NCI-H1436 (cell line): Measurements from ENCODE around the gene MARCHF9.

Experiments
- DNase-seq: peaks from one replicate; lab custom pipeline; 2025; lab: John Stamatoyannopoulos, UW

Gene MARCHF9

DNA sequence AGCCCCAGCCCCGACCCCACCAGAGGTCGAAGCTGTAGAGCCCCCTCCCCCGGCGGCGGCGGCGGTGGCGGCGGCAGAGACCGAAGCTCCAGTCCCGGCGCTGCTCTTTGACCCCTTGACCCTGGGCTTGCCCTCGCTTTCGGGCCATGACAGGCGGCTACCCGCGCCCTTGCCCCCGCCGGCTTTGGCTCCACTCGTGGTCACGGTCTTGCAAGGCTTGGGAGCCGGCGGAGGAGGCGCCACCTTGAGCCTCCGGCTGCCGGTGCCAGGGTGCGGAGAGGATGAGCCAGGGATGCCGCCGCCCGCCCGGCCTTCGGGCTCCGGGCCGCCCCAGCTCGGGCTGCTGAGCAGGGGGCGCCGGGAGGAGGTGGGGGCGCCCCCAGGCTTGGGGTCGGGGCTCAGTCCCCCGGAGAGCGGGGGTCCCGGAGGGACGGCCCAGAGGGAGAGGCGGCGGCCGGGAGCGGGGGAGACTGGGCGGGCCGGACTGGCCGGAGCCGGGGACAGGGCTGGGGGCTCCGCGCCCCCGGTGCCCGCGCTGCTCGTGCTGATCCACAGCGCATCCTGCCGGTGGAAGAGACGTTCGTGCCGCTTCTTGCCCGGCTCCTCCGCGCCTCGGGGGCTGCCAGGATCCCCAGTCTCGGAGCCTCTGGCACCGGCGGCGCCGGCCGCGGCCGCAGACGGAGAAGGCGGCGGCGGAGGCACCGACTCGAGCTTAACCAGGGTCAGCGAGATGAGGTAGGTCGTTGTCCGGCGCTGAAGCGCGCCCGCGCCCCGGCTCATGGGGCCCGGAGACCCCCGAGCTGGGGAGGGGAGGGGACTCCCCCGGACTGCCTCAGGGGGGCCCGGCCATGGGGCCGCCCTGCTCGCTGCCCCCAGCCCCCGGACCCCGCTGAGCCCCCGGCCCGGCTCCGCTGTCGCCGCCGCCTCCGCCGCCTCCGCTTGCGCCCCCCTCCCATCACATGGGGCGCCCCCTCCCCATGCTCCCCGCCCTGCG, 17.1 kb upstream of the MARCHF9 start:
- no peak for DNase-seq

GRCh38 chr12:57738661-57739237, 16.2 kb upstream of the MARCHF9 start, which contains the start of gene AGAP2:
AGAP2 (minus strand) TSS chr12:57738742; CDS start chr12:57738246, 496 bp downstream.
- DNase-seq: peak; percentile 26

DNA sequence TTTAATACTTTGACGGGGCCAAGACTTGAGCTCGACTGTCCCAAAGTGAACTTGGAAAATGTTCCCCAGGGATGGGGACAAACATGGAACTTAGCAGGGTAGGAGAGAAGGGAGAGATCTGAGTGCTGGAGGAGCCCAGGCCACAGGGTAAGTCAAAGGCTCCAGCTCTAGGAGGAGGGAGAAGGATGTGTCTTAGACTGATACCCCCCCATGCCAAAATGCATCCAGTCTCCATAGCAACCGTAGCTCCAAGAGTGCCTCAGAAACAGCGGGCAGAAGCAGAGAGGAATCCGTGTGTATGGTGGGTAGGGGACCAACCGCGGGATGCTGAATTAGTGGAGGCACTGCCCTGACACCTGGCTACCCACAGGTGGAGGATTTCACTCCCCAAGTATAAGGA, 15.5 kb upstream of the MARCHF9 start:
- DNase-seq: no peak

DNA sequence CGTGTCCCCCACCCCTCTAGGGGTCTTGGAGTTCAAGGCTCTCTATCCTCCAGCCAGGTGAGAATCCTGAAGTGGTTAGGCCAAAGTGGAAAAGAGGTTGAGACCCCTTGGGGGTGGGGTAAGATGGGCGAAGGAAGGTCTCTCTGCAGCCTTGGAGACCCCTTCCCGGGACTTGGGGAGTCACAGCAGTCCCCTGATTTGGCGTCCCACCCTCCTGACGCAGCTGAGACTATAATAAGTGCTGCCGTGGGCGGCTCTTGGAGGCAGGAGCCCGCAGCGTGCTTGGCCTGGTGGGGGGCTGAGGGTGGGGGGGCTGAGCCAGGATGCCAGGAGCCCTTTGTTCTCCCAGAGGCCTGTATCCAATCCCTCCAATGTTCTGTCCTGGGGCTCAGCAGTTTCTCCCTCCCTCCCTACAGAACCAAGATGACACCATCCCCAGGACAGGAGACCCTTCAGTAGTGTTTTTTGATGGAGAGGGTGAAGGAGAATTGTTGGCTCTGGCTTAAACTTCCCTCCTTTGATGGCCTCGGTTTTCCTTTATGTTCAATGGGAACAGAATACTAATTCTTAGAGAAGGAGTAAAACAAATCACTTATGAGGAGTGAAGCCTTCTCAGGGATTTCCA, 14.9 kb upstream of the MARCHF9 start:
- DNase-seq: no peak

DNA sequence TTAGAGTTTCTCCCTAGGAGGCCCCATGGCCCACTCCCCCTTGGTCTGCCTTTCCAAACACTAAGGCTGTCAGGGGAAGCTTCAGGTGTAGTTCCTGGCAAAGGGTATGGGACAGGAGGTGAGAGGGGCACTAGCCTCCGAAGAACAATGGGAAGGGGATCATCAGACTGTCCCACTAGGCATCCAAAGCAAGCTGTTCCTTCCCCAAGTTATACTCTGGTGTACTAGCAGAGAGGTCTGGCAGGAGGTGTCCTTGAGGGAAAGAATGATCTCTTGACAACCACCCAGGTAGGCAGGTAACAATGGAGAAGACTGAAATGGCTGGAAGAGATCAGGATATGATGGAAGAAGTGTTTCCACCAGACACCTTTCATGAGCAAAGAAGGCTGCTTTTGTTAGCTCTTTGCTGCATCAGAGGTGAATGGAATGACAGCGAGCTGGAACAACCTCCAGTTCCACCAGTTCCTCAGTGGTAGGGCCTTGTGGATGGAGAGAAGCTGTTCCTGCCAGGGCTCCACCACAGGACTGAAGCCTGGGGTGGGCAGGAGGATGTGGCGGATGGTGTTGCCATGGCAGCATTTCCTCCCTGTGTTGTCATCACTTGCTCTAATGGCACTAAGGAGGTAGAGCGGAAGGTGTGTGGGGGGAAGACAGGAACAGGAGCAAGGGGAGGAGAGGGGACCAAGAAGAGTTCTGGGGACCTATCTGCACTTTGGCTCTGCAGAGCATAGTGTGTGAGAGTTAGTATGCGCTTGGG, 14.1 kb upstream of the MARCHF9 start:
- peak; percentile 51 for DNase-seq

- DNase-seq: no peak
These were observed 13.5 kb upstream of the MARCHF9 start for GRCh38 chr12:57741413-57741789.

- no peak for DNase-seq
These were observed 12.8 kb upstream of the MARCHF9 start for GRCh38 chr12:57741844-57742738.

- no peak for DNase-seq
These were observed 11.1 kb upstream of the MARCHF9 start for GRCh38 chr12:57743769-57744168.

DNA sequence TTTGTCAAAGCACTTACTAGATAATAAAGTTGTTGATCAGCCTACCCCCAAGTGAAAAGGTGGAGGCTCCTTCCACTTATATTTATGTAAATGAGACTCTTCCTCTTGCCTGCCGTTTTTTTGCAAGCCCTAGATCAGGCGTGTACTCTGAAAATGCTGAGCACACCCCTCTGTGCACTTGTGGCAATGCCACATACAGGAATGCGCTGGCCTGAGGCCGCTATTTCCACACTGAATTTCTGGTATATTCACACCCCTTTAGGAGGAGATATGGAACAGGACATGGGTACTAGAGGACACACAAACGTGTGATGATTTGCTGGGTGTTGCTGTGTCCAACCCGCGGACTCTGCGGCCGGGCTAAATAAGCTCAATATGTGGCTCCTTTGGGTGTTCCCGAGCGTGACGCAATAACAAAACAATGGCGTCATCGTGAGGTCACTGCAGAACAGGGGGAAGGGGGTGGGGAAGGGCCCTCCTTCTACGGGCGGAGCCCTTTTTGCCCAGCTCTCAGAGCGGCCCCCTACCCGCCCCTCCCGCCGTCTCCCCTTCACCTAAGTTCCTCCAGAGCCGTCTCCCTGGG, 10.6 kb upstream of the MARCHF9 start:
- DNase-seq: peak; percentile 89

DNA sequence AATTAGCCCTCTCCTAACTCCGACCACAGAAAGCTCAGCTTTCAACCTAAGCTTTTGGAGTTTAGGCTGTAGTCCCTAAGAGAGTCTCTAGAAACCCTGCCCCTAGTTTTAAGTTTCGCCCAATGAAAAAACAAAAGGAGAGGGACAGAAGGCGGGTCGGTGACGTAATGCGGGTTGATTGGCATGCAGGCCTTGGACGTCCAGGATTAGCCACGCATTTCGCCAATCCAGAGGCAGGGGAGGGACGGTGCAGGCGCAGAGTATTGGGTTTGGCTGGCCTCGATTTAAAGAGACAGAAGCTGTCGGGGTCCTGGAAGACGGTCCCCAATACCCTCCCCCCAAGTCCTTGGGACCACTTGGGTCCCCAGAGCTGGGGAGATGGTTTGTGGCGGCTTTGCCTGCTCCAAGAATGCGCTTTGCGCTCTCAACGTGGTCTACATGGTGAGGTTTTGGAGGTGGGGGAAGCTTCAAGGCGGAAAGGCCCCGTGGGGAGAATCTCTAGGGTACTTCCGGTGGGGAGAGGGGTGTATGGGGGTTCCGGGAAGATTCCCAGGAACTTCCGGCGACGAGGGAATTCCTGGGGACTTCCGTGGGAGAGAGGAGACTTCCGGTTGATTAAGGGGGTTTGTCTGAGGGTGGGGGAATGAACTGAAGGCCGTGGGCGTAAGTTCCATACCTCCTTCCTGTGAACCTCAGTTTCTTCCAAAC, 10.0 kb upstream of the MARCHF9 start, which contains the start of gene TSPAN31:
TSPAN31 (plus strand) TSS at position 263 of the 708 bp plus-strand sequence; CDS start at position 379, 116 bp downstream.
- DNase-seq: peak; percentile 97

DNA sequence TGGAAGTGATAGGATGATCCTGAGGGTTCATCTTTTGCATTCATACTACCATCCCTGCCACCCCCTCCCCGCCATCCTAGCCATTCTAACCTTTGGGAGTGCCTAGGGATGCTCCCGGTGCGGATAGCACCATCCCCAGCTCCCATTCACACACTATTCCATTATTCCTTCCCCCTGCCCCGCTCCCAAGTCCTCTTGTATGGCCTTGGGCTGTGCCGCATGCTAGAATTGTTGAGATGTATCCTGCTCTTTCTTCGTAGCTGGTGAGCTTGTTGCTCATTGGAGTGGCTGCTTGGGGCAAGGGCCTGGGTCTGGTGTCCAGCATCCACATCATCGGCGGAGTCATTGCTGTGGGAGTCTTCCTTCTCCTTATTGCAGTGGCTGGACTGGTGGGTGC, 9.4 kb upstream of the MARCHF9 start:
- DNase-seq: no peak

- DNase-seq: no peak
These were observed 8.9 kb upstream of the MARCHF9 start for GRCh38 chr12:57746025-57746424.

- DNase-seq: no peak
These were observed 5.8 kb upstream of the MARCHF9 start for GRCh38 chr12:57749061-57749460.

DNA sequence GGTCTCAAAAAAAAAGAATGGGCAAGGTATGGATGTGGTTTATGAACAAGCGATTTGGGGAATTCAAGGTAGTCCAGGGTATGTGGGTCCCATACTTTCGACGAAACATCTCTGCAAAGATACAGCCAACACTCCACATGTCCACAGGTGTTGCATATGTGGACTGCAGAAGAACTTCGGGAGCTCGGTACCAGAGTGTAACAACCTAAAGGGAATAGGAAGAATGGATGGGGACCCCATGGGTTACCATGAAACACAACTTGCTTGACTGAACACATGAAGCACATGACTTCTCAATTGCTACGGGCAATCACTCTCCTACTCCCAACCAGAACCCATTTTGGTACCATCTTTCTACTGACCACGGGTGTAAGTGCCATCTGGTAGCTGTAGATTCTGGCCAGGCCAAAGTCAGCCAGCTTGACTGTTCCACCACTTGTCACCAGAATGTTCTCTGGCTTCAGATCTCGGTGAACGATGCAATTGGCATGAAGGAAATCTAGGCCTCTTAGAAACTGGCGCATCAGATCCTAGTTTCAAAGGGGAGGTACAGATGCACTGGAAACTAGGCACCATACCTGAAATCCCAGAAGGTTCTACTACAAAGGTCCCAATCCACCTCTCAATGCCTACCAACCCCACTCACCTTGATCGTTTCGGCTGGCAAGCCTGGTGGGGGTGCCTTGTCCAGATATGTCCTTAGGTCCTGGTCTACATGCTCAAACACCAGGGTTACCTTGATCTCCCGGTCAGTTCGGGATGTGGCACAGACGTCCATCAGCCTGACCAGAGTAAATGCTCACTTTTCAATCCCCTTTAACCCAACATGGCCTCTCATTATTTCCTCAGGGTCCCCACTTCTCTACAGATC, 4.1 kb upstream of the MARCHF9 start:
- no peak for DNase-seq

- no peak for DNase-seq
These were observed 3.5 kb upstream of the MARCHF9 start for GRCh38 chr12:57751432-57751787.

DNA sequence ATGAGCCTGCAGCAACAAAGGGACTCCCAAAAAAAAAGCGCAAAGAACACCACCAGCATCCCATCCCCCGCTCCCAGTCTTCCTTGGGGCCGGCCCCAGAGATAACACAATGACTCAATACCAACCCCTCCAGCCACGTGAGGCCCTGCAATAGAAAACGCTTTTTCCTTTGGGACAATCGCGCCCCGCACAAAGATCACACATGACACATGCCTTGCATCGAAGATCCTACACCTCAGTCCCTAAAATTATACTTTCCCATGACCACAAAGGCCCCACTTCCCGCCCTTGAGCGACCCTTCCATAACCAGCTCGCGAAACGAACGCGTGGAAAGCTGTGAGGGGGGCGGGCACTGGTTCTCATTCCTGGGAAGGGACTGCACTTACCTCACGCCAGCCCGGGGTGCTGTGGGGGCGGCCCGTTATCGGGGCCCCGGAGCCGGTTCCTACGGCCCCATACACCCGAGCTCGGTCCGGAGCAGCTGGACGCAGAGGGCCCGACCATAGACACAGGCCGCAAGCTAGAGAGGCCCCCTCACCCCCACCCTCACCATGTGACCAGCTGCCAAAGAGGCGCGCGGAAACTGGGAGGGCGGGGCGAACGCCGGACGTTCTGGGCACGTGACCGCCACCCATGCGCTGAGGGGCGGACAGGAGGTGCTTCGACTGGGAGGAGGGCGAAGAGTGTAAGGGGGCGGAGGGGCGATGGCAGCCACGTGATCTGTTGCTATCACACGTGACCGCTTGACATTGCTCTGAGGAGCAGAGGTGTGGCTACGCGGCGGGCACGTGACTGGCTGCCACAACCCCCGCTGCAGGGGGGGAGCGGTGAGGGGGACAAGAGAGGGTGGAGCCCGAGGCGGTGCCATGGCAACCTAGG, 2.9 kb upstream of the MARCHF9 start, which contains the start of gene CDK4:
CDK4 (minus strand) TSS at position 523 of the 880 bp plus-strand sequence. CDS start 593 bp downstream, outside the sequence.
- peak; percentile 99 for DNase-seq

DNA sequence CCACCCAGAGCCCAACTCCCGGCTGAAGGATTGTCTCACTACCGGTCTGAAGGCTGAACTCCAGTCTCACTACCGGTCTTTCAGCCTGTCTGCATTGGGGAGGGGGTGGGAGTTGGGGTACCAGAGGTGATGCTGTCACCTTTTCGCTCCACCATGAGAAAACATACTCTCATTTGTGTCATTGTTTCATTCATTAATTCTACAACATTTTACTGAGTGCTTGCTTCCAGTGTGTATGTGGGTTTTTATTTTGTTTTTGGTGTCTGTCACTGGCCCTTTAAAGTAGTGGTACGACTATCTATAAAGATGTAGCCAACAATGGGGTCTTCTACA, 2.3 kb upstream of the MARCHF9 start:
- DNase-seq: no peak

DNA sequence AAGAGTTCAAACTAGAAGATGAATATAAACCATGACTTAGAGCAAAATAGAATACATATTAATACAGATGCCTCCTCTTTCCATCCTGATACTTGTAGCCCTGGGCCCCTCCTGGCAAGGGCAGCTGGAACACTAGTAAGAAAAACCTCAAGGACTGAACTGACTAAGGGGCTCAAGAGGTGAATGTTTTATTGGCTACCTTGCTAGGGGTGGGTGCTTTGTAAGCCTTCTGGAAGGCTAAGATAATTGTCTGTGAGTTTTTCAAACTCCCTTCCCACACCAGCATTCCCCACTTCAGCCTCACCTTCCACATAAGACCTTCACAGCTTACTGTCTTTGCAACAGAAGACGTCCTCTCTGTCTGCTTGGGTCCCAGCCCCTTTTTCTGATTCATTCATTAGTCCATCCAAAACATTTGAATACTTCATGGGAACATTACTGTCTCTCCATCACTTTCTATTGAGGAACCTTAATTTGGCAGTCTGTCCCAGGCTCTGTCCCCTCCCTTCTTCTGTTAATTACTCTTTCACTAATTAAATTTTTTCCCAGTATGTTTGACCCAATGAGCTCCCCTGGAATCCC, 1.1 kb upstream of the MARCHF9 start:
- DNase-seq: no peak
